A549 treated with DMSO at 1 μM for 4 hours (cell line): ENCODE data around the gene SASH3. TPM values are rescaled to one million over a fixed set of nuclear protein-coding genes. Genes with fewer than 3 reads are reported as not detected.

Experiments
- total RNA-seq: library from RNA; stranded (reverse); fragments of 200-300 nt; extraction: Qiagen RNA extraction; gene quantifications from 5 replicates; pipeline ENCODE4 v1.2.3, GENCODE V29; 2022; ENCODE audit warnings: low read depth

The SASH3 gene
- total RNA-seq = not detected in 5 replicates

GRCh38 chrX:129779747-129780146, at the start of gene SASH3:
SASH3 (plus strand) TSS chrX:129779949; CDS start chrX:129780098, 149 bp downstream.

GRCh38 chrX:129738466-129739308, 41.1 kb upstream of the SASH3 start, which contains the start of gene XPNPEP2:
XPNPEP2 (plus strand) TSS chrX:129738979; CDS start chrX:129739214, 235 bp downstream.

GRCh38 chrX:129843459-129844306, 63.9 kb downstream of the SASH3 start, which contains the start of gene ZDHHC9:
ZDHHC9 (minus strand) TSS chrX:129843886; CDS start chrX:129841945, 1,941 bp downstream.

Other genes starting within 250 kb of the SASH3 start
- 20.6 to 27.5 TPM (median 24.6 TPM) in 5 replicates for gene OCRL, start 239.7 kb upstream of the SASH3 start, total RNA-seq
- gene APLN, start 125.0 kb upstream of the SASH3 start, total RNA-seq = 0.78 to 0.99 TPM (median 0.83 TPM) in 5 replicates
- not detected in 5 replicates for gene XPNPEP2, start 41.0 kb upstream of the SASH3 start, total RNA-seq
- gene ZDHHC9, start 63.9 kb downstream of the SASH3 start, total RNA-seq = 39.6 to 41.4 TPM (median 41.0 TPM) in 5 replicates
- gene UTP14A, start 126.2 kb downstream of the SASH3 start, total RNA-seq = 46.8 to 51.3 TPM (median 48.2 TPM) in 5 replicates
- 5.6 to 10.3 TPM (median 9.3 TPM) in 5 replicates for gene BCORL1, start 202.7 kb downstream of the SASH3 start, total RNA-seq